Measurements from ENCODE around the gene C1orf232. TPM values are rescaled to one million over a fixed set of nuclear protein-coding genes. Genes with fewer than 3 reads are reported as not detected.

The C1orf232 gene
- total RNA-seq, 1 donor from 2014 or later, result not detected

- no peak overlapping the region for H3K4me3 ChIP-seq
- no peak for TF ChIP-seq CTCF (IDR thresholded peaks at IDR 0.05)
- no peaks in the 10 kb centered on the region for H3K36me3 ChIP-seq
- no peaks in the 10 kb centered on the region for H3K27me3 ChIP-seq (ENCODE audit: low read depth)
- no peaks in the 10 kb centered on the region for H3K9me3 ChIP-seq
- intact Hi-C loops (cut with DNase I), result no loop called here
- ATAC-seq (no peak), DNase-seq (no peak)
- H3K27ac ChIP-seq, result no peak overlapping the region
- H3K4me1 ChIP-seq, result no peaks in the 10 kb centered on the region
Measured at GRCh38 chr1:26187882-26188281, 19.1 kb upstream of the C1orf232 start.

DNA sequence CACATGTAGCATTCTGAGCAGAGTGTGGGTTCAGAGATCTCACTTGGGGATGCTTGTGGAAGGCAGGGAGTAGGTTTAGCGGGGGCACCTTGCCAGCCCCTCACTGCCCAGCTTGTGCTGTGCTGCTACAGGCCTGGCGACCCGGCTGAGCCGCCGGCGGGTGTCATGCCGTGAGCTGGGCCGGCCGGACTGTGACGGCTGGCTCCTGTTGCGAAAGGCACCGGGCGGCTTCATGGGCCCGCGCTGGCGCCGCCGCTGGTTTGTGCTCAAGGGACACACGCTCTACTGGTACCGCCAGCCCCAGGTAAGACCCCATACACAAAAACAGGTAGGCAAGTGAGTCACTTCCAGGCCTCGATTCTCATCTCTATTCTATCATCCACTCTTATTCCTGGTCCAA is 16.1 kb upstream of the C1orf232 start:
- H3K27me3 ChIP-seq (ENCODE audit: low read depth), result no peaks in the 10 kb centered on the region
- no peaks in the 10 kb centered on the region for H3K4me1 ChIP-seq
- no peak for ATAC-seq
- peaks cover 9% of the 10 kb centered on the region for H3K36me3 ChIP-seq
- H3K9me3 ChIP-seq, result no peaks in the 10 kb centered on the region
- TF ChIP-seq CTCF (IDR thresholded peaks at IDR 0.05), result no peak
- H3K27ac ChIP-seq, result no peak overlapping the region
- no peak overlapping the region for H3K4me3 ChIP-seq
- no peak for DNase-seq
- intact Hi-C loops (cut with DNase I), result no loop called here

DNA sequence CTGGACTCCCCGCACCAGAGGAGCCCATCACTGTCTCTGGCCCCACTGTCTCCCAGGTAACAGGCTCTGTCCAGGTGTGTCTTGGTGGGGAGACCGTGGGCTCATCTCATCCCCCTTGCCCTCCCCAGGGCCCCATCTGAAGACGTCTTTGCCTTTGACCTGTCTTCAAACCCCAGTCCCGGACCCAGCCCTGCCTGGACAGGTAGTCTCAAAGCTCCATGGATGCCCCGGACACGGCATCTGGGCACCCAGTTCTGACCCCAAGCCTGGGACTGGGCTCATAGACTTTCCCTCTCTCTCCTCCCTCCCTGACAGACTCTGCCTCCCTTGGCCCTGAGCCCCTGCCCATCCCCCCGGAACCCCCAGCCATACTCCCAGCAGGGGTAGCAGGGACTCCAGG is 15.3 kb upstream of the C1orf232 start:
- H3K4me3 ChIP-seq, result no peak overlapping the region
- no peak for DNase-seq
- H3K27ac ChIP-seq, result no peak overlapping the region
- TF ChIP-seq CTCF (IDR thresholded peaks at IDR 0.05), result no peak
- H3K9me3 ChIP-seq, result no peaks in the 10 kb centered on the region
- peaks cover 9% of the 10 kb centered on the region for H3K36me3 ChIP-seq
- H3K27me3 ChIP-seq (ENCODE audit: low read depth), result no peaks in the 10 kb centered on the region
- intact Hi-C loops (cut with DNase I), result no loop called here
- no peaks in the 10 kb centered on the region for H3K4me1 ChIP-seq
- no peak for ATAC-seq

DNA sequence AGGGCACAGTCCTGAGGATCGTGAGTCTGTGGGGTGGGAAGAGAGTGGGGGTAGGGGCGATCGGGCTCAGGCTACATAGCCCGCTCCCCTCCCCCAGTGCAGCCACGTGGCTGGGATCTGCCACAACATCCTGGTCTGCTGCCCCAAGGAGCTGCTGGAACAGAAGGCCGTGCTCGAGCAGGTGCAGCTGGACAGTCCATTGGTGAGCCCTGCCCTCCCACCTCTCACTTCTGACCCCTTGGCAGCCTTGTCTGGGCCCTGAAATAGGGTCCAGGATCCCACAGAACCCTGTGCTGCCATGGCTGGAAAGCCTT is 13.6 kb upstream of the C1orf232 start:
- no peak for TF ChIP-seq CTCF (IDR thresholded peaks at IDR 0.05)
- intact Hi-C loops (cut with DNase I), result no loop called here
- ATAC-seq (no peak), DNase-seq (no peak)
- Histone ChIP-seq H3K27ac (no peak overlapping the region), H3K27me3 (ENCODE audit: low read depth) (no peaks in the 10 kb centered on the region), H3K36me3 (peaks cover 9% of the 10 kb centered on the region), H3K9me3 (no peaks in the 10 kb centered on the region), H3K4me1 (no peaks in the 10 kb centered on the region), H3K4me3 (no peak overlapping the region)

GRCh38 chr1:26181586-26182382 is 13.0 kb upstream of the C1orf232 start:
- intact Hi-C loops (cut with DNase I), result no loop called here
- H3K36me3 ChIP-seq, result peaks cover 9% of the 10 kb centered on the region
- ATAC-seq (no peak), DNase-seq (no peak)
- no peaks in the 10 kb centered on the region for H3K4me1 ChIP-seq
- H3K27ac ChIP-seq, result no peak overlapping the region
- H3K9me3 ChIP-seq, result no peaks in the 10 kb centered on the region
- no peak for TF ChIP-seq CTCF (IDR thresholded peaks at IDR 0.05)
- no peak overlapping the region for H3K4me3 ChIP-seq
- no peaks in the 10 kb centered on the region for H3K27me3 ChIP-seq (ENCODE audit: low read depth)

All from lower lobe of right lung (tissue), 2 donors.